GM18907 (cell line): ENCODE measurements around the gene SUGP2.

Experiments
- ATAC-seq: cut with Tn5 transposase; IDR thresholded peaks from one replicate; pipeline ENCODE4 v1.9.1; 2021; ENCODE audit warnings: mild to moderate bottlenecking, moderate library complexity; ENCODE audit not compliant: unreplicated experiment

SUGP2 gene

GRCh38 chr19:18993115-18993514, 40.2 kb downstream of the SUGP2 start:
- ATAC-seq, result no peak

DNA sequence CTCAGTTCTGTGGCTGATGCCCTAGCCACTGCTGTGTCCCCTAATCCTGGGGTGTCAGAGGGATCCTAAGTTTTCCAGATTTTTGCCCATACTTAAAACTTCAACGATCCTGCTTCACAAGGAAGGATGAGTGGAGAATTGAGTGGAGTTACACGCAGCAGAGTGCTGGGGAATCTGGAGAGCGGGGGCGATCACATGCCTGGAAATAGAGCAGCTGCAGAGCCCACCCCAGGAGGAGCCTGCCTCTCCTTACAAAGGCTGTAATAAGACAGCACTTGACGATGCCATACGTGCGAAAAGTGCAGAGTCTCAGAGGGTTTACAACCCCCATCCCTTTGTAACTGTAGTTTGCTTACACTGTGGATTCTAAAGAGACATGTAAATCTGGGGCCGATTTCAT, 40.6 kb downstream of the SUGP2 start:
- ATAC-seq, result no peak

DNA sequence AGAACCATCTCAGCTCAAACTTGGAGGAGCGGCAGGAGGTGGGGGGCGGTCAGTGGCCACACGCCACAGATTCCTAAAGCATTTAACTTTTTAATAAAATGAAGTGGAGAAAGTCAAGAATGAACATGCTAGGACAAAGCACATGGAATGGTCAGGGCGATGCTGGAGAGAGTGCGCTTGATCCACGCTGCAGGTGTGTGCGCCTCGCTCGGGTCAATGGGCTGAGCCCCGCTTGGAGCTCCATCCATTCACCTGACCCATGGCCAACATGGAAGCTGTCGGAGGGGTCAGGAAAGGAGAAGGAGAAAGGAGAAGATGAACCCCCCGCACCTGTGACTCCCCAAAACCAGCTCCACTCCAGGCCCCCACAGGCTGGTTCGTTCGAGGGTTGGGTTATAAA, 41.8 kb downstream of the SUGP2 start:
- no peak for ATAC-seq

DNA sequence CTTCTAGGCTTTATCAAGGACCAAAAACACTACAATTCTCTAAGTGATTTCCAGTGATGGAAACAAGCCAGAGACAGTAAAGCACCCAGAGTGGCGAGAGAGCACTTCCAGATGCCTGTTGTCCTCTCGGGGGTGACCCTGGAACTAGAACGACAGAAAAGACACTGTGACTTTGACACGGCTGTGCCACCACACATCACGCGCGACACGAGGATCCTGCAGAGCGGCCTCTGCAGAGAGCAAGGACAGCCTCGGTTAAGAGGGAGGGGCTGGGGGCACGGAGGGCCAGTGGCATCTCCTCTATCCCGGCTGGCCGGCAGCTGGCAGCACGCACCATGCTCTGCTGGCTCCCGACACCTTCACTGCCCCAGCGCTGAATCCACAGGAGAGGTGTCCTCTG, 42.3 kb downstream of the SUGP2 start:
- ATAC-seq, result no peak

- ATAC-seq, result no peak
These were observed 43.1 kb downstream of the SUGP2 start for GRCh38 chr19:18990128-18990708.

DNA sequence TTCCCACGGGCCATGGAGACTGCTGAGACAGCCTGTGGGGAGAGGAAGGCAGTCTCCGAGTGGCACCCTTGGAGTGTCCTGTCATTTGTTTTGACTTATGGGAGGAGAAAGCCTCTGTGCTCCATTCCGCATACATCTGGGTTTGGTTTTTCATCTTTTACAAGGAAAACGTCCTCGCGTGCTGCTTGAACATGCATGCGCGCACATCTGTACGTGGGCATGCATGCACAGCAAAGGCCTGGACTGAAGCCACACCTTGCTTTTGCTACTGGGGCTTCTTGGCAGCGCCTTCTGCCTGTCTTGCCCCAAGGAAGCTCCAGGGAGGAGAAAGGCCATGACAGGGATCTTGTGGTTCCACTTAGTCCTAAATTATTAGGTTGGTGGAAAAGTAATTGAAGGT, 44.0 kb downstream of the SUGP2 start:
- no peak for ATAC-seq

DNA sequence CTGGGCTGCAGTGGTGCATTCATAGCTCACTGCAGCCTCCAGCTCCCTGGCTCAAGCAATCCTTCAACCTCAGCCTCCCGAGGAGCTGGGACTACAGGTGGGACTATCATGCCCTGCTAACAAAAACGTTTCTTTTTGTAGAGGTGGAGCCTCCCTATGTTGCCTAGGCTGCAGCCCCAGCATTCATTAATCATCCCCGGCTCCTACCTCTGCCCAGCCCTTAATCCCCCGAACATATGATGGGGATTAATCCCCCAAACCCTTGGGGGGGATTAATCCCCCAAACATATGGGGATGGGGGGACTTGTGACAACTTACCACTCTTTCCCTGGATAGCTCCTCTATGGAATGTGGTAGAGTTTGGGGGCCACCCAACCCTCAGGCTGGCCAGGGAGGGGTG, 45.9 kb downstream of the SUGP2 start:
- ATAC-seq, result no peak

DNA sequence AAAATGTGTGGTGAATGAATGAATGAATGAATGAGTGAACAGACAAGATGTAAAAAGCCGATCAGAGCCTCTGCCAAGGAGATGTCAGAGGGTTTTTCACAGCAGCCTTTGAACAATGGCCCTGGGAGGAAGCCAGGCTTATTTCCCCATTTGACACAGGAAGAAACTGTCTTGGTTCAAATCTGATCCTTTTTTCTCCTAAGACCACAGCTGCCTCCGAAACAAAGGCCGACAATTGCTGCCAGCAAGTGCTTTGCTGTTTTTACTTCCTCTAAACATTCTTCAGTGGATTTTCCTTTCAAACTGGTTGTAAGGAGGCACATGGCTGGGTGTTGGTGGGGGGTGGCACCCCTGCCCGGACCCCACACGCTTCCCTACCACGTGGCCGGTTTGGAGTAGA, 48.1 kb downstream of the SUGP2 start:
- ATAC-seq, result no peak

- ATAC-seq, result no peak
These were observed 49.1 kb downstream of the SUGP2 start for GRCh38 chr19:18984251-18984650.

DNA sequence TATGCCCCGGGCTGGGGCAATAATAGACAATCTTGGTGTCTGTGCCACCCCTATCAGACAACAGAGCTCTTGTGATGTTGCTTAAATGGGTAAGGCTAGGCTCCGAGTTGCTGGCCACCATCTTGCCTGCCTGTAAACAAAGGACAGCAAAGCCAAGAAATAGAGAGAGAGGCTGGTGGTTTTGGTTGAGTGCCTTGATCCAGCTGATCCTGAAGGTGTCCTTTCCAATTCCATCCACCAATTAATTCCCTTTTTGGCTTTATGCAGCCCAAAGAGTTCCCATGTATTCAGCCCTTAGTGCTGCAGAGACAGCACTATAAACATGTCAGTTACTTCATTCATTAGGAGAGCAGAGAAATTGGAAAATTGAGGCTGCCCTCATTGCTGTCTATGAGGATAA, 50.6 kb downstream of the SUGP2 start:
- ATAC-seq, result no peak

DNA sequence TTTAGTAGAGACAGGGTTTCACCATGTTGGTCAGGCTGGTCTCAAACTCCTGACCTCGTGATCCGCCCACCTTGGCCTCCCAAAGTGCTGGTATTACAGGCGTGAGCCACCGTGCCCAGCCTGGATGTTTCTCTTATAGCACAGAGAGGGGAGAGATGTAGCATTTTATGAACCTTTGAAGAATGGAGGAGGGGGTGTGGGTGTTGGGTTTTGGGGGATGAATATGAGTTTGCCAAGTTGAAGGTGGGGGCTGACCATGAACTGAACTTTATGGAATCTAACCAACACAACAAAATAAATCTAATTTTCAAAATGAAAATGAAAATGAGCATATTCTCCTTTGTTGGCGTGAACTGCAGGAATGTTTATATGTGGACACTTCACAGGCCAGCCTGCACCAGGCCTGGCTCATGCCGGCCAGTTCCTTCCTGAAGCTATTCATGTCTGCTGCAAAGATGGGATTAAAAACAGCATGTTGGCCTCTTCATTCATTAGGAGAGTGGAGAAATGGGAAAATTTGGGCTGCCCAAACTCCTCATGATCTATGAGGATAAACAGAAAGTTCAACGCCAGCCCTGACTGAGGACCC, 52.8 kb downstream of the SUGP2 start:
- ATAC-seq, result no peak

GRCh38 chr19:18978616-18979015, 54.7 kb downstream of the SUGP2 start:
- ATAC-seq, result no peak

DNA sequence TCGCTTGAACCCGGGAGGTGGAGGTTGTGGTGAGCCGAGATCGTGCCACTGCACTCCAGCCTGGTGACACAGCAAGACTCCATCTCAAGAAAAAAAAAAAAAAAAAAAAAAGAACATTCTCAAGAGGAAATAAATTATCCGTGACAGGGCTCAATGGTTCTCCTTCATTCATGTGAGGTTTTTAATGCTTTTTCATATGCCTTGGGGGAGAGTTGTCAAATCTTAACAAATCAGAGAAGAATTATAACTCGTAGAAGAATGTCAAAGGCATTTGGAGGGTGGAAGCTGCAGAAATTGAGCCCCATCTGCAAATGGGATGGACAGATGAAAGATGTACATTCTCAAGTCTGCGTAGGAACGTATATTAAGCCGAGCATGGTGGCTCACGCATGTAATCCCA, 57.4 kb downstream of the SUGP2 start:
- ATAC-seq, result no peak

DNA sequence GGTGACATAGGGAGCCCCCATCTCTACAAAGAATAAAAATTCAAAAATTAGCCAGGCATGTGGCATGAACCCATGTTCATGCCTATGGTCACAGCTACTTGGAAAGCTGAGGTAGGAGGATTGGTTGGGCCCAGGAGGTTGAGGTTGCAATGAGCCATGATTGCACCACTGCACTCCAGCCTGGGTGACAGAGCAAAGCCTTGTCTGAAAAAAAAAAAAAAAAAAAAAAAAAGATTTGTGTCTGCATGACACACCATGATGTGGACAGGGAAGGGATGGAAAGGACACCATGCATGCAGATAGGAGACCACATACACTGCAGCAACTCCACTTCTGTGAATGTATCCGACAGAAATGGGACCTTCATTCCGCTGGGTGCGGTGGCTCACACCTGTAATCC, 58.3 kb downstream of the SUGP2 start:
- ATAC-seq, result no peak

DNA sequence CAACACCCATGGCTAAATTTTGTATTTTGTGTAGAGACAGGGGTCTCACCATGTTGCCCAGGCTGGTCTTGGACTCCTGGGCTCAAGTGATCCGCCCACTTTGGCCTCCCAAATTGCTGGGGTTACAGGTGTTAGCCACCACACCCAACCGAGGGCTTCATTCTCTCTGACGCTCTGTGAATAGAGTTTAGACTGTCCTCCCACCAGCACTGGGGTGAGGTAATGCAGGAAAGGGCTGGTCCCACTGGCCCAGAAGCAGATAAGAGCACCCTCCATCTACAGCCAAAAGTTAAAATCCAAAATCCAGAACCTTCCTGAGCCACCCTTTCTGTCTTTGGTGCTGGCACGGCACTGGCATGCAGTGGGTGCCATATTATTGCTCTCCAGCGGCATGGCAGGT, 60.5 kb downstream of the SUGP2 start:
- ATAC-seq, result no peak

- no peak for ATAC-seq
These were observed 61.0 kb downstream of the SUGP2 start for GRCh38 chr19:18972301-18972811.

DNA sequence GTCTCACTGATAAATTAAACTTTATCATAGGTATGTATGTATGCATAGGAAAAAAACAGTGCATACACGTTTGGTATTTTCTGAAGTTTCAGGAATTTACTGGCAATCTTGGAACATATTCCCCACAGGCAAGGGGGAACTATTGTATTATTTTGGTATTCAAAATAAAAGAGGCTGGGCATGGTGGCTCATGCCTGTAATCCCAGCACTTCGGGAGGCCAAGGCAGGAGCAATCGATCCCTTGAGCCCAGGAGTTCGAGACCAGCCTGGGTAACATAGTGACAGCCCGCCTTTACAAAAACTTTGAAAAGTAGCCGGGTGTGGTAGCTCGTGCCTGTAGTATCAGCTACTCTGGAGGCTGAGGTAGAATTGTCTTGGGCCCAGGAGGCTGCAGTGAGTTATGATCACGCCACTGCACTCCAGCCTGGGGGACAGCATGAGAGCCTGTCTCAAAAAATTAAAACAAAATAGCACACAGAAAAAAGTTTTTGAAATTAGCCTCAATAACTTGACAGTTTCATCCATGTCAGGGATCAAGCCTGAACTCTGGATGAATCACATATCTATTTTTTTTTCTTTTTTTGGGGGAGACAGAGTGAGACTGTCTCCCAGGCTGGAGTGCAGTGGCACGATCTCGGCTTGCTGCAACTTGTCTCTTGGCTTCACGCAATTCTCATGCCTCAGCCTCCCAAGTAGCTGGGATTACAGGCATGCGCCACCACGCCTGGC, 63.2 kb downstream of the SUGP2 start:
- ATAC-seq, result no peak

DNA sequence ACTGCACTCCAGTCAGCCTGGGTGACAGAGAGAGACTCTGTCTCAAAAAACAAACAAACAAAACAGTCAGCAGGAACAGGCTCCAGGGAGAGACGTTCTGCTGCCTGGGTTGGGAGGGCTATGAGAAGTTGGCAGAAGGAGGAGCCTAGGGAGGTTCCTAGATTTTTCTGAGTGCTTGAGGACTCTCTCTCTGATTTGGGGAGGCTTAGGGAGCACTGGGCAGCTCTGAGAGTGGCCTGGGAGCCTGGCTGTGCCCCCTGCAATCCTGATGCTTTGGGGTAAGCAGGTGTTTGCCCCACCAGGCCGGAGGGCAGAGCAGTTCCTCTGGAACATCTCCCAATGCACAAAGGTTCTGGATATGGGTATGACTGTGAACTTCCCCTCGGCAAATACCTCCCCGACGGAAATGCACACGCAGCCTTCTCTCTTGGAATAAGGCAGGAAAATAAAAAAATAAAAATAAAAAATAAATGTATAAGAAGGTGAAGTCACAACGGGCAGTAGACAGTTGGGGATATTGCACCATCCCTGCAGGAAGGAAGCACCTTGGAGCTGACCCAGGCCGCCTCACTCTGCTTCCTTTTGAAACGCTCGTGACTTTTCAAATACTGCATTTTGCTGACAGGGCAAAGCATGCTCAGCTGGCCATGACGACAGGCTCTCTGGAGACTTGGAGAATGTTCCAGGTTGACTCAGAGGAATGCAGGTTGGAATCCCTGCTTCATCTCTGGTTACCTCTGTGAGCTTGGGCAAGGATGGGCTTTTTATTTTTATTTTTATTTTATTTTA, 65.8 kb downstream of the SUGP2 start:
- no peak for ATAC-seq

- no peak for ATAC-seq
These were observed 67.0 kb downstream of the SUGP2 start for GRCh38 chr19:18966307-18966706.

DNA sequence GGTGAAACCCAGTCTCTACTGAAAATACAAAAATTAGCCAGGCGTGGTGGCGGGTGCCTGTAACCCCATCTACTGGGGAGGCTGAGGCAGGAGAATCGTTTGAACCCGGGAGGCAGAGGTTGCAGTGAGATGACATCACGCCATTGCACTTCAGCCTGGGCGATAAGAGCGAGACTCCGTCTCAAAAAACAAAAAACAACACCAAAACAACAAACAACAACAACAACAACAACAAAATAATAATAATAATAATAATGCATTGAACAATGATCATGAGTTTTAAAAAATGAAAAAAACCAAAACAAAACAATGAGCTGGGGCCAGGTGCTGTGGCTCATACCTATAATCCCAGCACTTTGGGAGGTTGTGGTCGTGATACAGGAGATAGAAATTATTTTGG, 69.2 kb downstream of the SUGP2 start:
- ATAC-seq, result no peak

- no peak for ATAC-seq
These were observed 71.3 kb downstream of the SUGP2 start for GRCh38 chr19:18961767-18962620.
